Hippocampal formation (tissue), 2 donors: ENCODE results near the gene CNTN2.

Source experiments
- DNase-seq, 2 donors: peaks; one replicate each; lab custom pipeline; 2025; lab: John Stamatoyannopoulos, UW

Gene CNTN2

DNA sequence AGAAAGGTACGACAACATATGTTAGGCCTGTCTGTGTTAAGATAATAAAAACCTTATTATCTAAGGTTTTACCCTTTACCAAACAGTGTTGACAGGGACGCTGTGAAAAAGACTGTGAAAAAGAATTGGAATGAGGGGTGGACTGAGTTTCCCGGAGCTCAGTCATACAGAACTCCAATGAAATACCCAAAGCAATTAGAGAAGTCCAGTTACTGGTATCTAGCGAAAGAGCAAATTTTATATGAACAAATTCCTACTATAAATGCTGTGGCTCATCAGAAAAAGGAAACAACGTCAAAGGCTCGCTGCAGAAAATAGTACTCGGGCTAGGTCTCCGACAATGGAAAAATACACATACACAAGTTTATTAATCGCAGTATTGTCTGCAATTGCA lies 79.5 kb downstream of the CNTN2 start:
- DNase-seq = no peak

DNA sequence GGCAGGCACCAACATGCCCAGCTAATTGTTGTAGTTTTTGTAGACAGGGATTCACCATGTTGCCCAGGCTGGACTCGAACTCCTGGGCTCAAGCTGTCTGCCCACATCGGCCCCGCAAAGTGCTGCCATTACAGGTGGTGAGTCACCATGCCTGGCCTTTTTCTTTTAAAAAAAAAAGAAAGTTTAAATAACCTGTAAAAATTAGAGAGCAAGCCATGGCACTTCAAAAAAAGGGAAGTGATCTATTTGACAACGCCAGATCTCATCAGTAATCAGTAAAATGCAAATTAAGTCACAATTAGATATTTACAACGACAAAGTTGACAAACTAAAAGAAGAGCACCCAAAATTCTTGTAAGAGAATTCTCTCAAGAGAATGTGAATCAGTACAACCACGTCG lies 81.7 kb downstream of the CNTN2 start:
- no peak for DNase-seq

GRCh38 chr1:205127646-205128045 lies 84.6 kb downstream of the CNTN2 start:
- DNase-seq = no peak
